Stimulated activated CD4-positive, alpha-beta T cell treated with anti-CD3 and anti-CD28 coated beads, Interleukin-12 subunit alpha, Interleukin-12 subunit beta, amount 100 ng/mL, for 24 hours (primary cell): Measurements from ENCODE around the gene ABI2.
A peak's percentile ranks its signal among the peaks of the same experiment; 100 is the strongest.
"Not testable (repeated sequence)": the region's sequence is repeated elsewhere in the genome, so short reads cannot be mapped to it uniquely, and the experiment has no call there.

Experiments used
- DNase-seq, 2 experiments: peaks; one replicate each; pipeline ENCODE4 v3.0.0-alpha.2; 2020; ENCODE audit warnings: low read depth in 2 of 2

ABI2 gene

DNA sequence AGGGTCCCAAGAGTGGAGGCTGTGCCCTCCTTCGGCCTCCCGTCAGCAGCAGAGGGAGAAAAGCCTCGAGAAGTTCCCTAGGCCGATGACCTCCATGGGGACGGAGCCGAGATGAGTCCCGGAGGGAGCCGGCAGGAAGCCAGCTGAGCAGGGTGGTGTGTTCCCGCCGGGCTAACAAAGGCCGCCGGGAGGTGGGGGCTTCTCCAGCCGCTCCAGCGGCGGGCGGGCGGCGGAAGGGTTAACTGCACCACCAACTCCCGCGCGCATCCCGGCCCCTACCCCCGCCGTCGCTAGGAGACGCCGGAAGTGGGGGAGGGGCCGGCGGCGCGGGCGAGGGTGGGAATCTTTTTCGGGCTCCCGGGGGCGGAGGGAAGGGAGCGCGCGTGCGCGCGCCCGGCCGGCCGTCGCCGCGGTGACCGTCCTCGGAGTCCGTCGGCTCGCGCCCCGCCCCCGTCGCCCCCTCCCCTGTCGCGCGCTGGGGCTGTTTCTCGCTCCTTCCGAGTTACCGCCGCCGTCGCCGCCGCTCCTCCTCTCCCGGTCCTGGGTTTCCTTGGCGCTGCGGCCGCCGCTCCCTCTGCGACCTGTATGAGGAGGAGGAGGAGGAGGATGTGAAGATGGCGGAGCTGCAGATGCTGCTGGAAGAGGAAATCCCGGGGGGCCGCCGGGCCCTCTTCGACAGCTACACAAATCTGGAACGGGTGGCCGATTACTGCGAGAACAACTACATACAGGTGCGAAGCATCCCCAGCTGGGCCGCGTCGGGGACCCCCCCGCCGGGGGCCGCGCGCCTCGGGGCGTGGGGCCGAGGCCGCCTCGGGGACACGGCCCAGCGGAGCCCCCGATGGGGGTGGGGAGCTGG, at the start of gene ABI2:
TSS of gene ABI2 (plus strand) at position 494 of the 859 bp plus-strand sequence. CDS start at position 615, 121 bp downstream.
- DNase-seq: peak; percentile 35 to 76

DNA sequence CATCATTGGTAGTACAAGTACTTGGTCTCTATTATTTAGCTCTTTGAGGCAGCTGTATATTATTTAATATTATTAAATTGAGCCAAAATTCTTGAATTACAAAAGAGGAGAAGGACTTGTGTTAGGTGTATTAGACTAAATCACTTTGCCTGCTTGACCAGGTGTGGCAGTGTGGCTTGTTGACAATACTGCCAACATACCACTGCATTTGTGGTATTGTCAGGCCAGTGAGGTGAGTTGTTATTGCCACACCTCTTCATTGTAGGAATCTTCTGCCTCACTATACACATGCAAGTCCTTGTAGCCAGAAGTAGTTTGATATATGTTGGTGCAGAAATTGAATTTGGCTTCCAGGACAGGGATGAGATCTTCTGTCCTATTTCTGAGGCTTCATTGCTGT, 48.9 kb upstream of the ABI2 start:
- DNase-seq: no peak

GRCh38 chr2:203280428-203281064, 47.6 kb upstream of the ABI2 start:
- no peak for DNase-seq

GRCh38 chr2:203282101-203282500, 46.1 kb upstream of the ABI2 start:
- DNase-seq: no peak

- no peak for DNase-seq
Measured at GRCh38 chr2:203286532-203286931, 41.7 kb upstream of the ABI2 start.

- DNase-seq: no peak
Measured at GRCh38 chr2:203301667-203302066, 26.5 kb upstream of the ABI2 start.

GRCh38 chr2:203302586-203302985, 25.6 kb upstream of the ABI2 start:
- not testable (repeated sequence) for DNase-seq

- DNase-seq: no peak
Measured at GRCh38 chr2:203310688-203311436, 17.3 kb upstream of the ABI2 start.

DNA sequence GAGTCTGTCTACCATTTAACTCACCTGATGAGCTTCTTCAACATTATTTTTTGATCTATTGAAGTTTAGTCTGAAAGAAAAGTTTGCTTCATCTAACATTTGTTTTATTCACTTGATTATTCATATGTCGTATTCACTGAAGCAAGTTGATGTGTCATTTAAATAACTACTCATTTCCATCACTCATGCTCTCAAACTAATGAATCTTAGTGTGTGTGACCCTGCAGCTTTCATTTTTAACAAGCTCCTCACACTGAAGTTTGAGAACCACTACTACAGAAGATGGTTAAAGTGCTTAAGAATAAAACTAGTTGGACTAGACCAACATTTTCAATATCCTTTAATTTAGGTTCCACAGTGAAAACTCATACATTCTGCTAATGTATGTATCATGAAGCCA, 1.8 kb upstream of the ABI2 start:
- DNase-seq: no peak

DNA sequence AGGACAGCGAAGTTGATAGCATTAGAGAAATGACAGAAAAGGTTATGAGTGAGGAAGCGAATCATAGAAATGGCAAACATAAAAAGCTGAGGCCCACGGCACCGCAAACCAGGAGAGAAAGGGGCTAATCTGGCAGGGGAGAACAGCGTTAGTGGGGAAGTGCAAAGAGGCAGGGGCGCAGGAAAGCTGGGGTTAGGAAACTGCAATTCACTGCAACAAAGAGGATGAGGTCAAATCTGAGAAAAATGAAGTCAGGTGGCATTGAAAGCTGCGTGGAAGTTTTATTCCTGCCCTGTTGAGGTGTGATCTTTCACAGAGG, 653 bp upstream of the ABI2 start:
- no peak for DNase-seq

DNA sequence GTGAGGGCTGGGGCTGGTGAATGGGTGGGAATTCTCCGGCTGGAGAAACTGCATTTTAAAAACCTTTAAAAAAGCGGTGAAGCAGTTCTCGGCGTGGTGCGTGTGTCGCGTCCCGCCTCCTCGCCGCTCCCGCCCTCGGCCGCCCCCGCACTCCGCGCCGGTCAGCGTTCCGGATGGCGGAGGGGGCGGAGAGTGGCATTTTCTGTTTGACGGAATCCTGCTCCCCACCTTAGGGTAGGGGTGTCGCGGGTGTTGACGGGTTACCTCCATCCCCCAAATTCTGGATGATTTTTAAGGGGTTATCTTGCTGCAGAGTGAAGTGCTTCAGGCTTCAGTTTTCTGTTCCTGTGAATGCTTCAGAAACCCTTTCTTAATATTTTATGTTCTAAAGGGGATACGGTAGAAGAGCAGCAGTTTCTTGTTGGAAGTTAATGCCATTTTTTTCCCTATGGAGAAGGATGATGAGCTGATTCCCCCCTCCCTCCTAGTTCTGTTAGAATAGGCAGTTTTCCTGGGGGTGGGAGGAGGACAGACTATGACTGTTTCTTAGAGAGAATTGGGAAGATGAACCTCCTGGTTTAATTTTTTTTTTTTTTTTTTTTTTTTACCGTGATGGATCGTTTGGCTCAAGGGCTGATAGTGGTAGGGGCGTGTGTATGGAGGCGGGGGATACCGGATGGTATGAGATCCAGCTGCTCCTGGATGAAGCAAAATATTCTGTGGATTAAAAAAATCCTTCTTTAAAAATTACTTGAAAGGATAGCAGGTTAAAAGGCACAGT, 756 bp downstream of the ABI2 start:
- peak in 1 of 2 experiments; percentile 37 for DNase-seq

GRCh38 chr2:203330434-203330833, 2.2 kb downstream of the ABI2 start:
- DNase-seq: no peak

- no peak for DNase-seq
Measured at GRCh38 chr2:203338322-203338721, 10.1 kb downstream of the ABI2 start.

GRCh38 chr2:203340791-203341487, 12.7 kb downstream of the ABI2 start:
- no peak for DNase-seq

- DNase-seq: no peak
Measured at GRCh38 chr2:203341741-203342310, 13.6 kb downstream of the ABI2 start.

DNA sequence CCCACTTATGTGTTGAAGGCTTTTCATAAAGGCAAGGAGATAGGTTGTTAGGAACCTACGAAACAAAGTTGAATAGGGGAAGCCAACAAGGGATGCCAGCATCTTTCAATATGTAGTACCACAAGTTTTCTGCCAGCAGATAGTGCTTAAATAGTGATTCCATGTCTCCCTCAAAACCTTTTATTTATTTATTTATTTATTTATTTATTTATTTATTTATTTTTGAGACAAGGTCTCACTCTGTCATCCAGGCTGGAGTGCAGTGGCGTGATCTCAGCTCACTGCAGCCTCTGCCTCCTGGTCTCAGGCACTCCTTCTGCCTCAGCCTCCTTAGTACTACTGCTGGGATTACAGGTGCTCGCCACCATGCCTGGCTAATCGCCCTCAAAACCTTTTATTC, 14.2 kb downstream of the ABI2 start:
- DNase-seq: not testable (repeated sequence)

GRCh38 chr2:203344667-203345066, 16.5 kb downstream of the ABI2 start:
- no peak for DNase-seq

DNA sequence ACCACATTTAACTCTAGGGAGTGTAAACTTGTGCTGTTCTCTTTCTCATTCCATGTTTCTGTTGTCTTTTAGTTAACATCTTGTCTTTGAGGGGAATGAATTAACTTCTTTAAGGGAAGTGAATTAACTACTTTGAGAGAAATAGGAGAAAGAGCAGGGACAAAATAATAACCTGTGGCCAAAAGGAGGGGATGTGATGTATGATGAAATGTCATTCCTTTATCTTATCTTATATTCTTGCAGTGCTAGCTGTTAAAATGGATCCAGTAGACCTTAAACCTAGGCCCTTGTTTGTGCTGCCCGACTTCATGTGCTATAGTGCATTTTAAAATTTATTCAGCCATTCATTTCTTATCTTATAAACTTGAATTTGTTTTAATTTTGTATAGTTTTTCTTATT, 18.4 kb downstream of the ABI2 start:
- DNase-seq: no peak

- DNase-seq: no peak
Measured at GRCh38 chr2:203347375-203347774, 19.2 kb downstream of the ABI2 start.

- no peak for DNase-seq
Measured at GRCh38 chr2:203352604-203353255, 24.5 kb downstream of the ABI2 start.
